ENCODE data around the gene SOX5.
A peak's percentile ranks its signal among the peaks of the same experiment; 100 is the strongest.

Gene SOX5

DNA sequence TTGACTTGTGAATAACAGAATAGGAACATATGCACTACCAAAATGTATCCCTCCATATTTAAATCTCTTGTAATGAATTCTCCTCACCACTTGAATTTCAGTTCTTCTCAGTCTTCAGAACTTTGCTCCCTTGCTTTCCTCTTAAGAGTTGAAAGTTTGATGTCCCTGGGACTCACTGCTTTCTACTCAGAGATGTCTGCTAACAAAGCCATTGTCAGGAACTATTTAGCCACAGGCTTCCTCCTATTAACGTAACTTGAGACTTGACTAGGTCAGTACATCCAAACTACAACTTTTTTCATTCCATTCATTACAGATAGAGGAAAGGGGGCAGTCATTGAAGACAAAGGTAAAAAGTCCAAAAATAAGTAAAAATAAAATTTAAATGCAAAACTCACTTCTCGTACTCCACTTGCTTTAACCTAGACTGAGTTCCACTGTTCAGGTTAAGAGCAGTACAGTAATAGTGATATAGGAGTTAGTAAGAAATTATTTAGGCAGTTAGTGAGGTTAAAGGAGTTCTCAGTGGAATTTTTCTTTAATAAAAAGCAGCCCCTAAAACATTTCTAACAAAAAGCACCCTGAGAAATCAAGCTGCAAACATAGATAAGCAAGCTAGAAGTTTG lies 364.2 kb downstream of the SOX5 start:
- no peak for DNase-seq

DNA sequence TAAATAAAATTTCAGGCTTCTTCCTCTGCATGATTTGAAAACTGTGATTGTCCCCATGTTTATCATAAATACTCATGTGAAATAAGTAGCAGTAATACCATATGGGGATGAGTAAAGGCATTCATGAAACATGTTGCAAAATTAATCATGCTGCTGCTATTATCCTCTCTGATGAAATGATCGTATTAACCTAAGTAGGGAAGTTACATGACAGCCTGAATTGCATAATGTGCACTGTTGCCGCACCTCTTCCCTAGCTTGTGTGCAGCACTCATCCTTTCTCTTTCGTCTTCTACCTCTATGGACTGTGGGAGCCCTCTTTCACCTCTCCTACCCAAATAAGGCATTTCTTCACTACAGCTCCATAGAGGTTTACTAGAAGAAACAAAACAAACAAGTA lies 367.6 kb downstream of the SOX5 start:
- no peak for DNase-seq

DNA sequence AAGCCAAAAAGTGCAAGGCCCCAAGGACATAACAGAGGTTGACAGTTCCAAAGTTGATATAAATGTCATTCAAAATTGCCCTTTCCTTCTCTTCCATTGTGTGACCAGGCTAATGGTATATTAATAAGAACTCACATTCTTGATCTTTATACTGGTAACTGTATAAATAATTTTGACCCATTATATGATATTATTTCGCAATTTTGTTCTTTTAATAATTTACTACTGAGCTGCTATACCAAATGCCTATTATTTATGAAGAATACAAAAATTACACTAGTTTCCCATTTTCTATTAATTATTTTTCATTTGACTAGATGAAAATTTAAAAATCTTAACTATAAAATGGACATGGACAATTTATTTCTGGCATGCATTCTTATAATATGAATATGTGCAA lies 370.2 kb downstream of the SOX5 start:
- no peak for DNase-seq

DNA sequence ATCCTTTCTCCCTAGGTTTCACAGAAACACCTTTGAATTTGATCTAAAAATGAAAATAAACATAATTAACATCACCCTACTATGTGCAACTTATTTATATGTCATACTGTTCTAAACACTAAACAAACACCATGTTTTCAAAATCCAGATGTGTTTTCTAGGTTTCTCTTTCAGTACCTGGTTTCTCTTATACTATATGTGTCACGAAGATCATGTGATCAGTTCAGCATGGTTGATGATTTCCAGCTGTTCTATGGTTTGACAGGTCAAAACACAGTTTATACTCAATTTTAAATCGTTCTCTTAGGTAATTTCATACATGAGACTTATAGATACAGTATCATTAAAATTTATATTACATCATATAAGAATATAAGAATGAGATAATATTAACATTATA lies 373.1 kb downstream of the SOX5 start:
- no peak for DNase-seq

DNA sequence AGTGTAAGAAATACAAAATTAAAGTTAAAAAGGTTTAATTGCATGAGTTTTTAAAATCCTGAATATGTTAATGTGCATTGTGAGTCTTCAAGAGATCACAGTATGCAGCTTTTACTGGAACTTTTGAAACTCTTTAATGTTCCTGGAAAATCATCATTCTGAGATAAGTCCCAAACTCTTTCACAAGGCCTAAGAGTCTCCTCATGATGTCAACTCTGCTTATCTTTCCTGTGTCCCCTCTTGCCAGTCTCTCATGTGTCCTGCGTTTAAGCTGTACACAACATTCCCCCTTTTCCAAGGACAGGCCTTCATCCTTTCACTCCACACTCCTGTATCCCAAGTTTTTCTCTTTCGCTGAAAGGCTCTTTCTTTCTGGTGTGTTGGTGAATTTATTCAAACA lies 380.1 kb downstream of the SOX5 start:
- no peak for DNase-seq

DNA sequence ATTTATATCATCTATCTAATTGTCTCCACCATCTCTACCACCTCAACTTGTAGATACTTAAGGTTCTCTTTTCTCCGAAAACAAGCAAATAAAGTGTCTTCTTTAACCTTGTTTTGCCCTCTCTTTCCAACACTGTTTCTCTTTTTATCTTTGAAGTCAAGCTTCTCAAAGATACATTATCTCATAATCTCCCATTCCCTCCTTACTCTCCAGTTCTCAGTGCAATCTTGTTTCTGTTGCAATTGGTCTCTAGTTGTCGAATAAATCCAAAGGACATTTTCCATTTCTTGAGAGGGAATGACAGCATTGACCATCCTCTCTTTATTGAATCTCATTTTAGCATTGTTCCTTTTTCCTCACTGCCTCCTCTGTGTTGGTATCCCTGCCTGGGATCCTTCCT lies 383.3 kb downstream of the SOX5 start:
- no peak for DNase-seq

DNA sequence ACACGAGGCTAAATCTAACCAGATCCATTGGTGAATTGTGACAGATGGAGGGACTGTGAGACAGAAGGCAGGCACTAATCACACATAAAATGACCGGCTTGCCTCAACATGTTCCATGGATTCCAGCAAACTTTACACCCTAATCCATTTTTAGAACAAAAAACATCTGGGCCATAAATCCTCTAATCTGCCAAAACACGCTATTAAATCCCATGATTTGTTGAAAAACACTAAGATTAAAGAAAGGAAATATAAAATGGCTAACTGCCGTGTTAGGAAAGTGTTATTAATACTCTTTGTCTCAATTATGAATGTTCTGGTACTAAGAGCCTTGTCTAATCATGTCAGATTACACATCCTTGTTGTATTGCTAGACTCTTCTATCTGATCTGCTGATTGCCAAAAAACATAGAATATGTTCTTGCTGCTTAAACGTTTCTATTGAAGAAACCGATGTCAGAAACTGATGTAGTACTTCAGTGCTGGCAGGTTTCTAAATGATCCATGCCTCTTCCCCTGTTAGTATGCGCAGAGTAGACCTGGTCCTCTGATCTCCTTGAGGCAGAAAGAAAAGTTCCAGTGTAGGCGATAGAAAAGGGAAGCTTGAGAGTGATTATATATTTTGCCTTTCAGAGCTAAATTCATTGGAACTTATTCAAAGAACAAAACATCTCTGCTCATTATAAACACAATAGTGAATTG lies 384.9 kb downstream of the SOX5 start:
- no peak for DNase-seq

DNA sequence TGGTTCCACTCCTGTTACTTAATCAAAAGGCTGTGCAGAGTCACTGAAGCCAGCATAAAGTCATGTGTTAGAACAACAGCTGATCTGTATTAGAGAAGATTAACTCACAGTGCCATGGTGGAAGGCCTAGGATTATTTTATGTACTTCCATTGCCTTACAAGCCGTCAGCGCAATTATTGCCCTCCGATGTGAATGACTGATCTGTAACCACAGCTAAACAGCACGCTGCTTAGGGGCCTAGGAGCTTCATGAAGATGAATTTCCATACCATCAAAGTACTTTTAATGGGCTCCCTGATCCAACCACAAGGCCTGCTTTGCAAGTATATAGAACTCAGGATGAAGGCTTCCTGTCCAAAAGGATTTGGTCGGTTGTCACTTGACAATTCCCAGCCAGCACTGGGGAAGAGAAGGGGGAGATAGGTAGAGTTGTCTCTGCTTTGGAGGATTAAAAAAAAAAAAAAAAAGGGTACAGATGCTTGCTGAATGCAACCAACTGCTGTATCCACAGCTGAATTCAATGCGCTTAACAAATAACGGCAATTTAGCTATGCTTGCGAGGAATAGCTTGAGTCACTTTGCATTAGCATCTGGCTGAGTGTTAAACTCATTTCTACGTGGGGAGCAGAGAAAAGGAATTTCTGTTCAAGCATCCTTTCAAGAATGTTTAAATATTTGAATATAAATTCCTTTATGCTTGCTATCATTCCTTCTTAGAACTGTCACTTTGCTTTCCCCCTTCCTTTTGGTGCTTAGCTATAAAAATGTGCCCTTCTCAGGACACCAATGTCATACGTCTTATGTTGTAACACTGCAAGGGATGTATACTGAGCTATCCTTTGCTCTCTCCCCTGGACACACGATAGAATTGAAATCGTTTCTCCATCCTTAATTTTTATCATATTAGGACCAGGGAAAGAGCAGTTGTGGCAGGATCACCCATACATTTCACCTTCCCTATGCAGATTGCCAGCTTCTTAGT lies 387.8 kb downstream of the SOX5 start:
- DNase-seq, result no peak

DNA sequence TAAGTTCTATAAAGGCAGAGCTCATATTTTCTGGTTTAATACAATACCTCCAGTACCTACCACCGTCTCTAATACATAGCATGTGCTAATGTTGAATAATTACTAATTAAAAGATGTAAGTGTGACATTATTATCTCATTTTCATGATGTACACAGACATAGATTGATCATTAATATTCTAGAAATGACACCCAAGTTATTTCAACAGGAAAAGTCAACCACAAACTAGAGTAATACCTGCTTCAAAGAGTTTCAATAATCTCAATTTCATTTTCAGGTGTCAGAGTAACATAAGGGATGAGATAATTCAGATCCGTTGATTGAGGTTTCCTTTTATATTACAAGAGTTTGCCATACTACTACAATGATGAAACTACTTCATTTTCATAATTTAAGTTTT lies 388.9 kb downstream of the SOX5 start:
- DNase-seq, result no peak

DNA sequence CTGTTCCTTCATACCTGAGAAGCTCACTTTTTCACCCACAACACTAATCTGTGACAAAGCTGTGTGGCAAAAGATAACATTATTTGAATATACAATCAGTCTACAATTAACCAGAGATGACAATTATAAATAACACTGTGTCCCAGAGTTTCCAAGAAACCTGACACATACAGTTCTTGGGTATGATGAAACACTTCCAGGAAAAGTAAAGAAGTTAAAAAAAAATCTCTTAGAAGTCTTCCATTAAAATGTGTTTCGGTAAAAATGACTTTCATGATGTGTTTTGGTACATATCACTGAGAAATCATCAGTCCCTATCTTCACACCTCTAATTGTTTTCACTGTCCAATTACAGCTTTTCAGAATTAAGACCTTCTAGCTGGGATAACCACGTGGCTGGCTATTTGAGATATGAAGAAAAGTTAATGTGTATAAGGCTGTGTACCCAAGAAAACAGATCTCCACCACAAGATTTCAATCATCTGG lies 390.2 kb downstream of the SOX5 start:
- peak; percentile 34 for DNase-seq

DNA sequence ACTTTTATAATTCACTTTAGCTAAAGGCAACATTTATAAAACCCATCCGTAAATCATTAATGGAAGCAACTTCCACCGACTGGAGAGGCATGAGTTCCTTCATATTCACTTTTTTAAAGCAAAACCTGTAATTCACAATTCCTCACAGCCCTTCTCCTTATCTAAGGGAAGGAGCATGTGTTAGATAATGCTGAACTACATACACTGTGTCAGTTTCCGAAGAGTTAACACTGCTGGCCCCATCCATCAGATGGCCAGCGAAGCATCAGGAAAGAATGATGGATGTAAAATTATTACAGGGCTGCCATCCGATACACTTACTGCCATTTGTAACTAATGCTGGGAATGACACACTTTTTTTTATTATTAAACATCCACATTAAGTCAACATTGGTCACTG lies 392.8 kb downstream of the SOX5 start:
- no peak for DNase-seq

DNA sequence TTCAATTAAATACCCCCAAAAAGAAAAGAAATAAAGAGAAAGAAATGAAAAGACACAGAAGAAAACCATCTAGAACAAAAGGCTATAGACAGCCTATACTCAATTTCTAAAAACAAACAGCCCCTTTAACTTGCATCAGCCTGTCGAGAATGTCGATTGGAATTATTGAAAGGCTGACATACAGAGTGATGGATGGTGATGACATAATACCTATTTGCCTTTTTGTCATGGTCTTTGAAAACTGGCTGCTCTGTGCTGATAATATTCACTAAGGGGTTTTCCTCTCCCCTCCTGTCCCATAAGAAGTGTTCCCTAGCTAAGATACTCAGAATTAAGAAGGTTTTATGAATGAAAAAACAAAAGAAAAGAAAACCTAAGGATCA lies 393.7 kb downstream of the SOX5 start:
- DNase-seq, result no peak

DNA sequence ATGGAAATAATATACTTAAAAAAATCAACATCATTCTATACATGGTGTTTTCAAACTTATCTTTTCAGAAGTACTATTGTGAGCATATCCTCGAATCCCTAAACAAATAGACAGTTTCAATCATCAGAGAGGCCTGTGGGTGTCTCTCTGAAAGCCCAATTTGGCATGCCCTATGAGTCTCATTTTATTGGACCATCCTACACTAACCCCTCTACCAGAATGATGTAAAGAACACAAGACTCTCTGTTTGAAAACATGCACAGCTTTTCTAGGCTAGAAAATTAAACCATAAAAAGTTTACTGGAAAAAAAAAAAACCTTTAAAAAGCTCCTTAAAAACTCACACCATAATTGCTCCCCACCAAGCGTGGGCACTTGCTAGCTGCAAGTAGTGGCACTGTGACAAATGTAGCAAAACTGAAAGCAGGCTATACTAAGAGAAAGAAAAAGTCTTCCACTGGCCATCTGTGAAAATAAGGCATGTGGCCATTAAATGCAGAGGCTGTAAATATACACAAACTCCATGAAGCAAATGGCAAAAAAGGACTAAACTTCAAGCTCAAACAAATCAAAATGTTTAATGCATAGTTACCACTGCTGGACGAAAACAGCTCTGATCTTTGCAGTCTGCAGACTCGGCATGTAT lies 394.2 kb downstream of the SOX5 start:
- DNase-seq, result no peak

DNA sequence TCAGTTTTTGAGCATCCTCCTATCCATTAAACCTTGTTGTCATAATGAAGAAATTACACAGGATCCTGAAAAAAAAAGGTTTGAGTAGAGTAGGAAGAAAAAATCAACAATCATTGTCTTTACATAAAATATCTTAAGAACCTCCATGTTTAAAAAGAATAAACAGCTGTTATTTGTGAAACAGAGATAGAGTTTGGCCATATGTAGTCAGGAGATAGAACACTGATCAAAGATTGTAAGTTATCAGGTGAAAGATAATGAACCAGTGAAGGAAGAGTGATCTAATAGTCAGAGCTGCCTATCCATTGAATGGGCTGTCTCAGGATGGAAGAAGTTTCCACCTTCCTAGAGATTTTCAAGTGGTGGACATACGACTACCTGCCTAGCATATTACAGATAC lies 397.1 kb downstream of the SOX5 start:
- no peak for DNase-seq

DNA sequence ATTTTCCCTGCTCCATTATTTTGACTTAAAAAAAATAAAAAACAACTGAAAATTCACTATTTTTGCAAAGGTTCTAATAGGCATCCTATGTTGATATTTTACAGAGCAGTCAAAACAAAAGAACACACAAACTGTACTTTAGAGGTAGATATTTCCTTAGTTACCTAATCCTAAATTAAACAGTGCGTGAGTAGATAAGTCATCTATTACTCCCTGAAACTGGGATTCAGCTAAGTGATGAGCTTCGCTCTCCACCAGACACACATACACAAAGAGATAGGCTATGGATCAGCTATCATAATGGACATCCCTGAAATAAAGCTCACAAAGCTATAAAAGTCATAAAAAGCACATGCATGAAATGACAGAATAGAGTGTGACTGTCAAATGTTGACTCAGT lies 398.7 kb downstream of the SOX5 start:
- no peak for DNase-seq

DNA sequence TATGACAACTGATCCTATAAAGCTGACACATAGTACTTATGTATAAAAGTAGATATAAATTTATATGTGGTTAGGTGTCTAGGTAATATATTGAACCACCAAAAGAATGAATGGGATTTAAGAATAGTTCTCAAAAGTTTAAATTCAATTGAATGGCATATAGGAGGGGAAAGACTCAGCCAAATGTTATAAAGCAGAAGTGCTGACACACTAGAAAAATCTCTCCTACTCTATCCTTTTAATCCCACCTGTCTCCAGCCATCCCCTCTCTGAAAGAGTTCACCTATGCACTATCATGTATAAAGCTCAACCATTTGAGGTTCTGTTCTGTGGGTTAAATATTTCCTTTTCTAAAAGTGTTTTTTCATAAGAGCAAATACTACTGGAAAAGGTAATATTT lies 400.7 kb downstream of the SOX5 start:
- DNase-seq, result no peak

DNA sequence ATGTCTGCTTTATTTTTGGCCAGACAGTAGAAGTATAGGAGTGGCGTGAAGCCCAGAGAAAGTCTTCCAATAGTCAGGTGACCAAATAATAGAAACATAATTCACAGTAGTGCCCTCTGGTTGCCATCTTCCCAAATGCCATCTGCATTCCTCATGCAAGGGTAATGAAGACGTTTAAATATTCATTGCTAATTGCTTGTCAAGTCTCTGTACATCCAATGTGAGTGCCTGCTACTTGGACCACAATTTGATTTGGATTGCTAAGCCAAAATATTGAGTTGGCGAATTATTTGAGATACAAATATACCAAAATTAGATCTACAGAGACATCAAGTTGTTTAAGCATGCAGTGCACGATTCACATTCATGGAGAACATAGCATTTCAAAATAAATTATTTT lies 402.7 kb downstream of the SOX5 start:
- no peak for DNase-seq

DNA sequence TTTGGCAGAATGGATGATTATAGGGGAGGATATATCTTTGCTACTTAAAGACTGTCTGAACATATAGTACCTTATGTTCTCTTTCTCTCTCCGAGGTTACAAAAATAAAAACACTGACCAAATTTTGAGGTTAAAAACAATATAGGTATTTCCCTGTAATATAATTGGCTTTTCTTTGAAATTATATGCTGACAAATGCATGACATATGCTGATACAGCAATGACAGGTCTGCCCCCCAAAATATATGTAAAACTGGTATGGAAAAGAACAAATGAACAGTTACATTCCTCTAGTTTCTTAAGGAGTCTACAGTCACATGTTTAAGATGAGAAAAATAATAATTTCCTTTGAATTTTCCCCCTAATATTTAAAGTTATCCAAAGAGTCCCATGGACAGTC lies 405.7 kb downstream of the SOX5 start:
- no peak for DNase-seq

DNA sequence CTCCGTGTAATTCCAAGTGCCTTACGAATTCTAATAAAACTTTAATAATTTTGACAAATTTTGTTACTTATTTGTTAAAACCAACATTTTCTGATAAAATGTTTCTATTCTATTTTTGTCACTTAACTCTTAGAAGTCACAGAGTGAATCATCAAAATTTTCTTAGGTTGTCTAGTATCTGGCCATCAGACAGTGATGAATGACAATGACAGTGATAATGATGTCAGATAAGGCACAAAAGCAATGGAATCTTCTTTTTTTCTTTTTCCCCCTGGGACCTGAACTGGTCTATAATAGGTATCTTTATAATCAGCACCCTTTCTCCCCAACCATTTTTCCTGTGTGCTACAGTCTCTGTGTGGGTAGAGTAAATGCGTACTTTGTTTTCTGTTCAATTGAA lies 407.3 kb downstream of the SOX5 start:
- DNase-seq, result no peak

DNA sequence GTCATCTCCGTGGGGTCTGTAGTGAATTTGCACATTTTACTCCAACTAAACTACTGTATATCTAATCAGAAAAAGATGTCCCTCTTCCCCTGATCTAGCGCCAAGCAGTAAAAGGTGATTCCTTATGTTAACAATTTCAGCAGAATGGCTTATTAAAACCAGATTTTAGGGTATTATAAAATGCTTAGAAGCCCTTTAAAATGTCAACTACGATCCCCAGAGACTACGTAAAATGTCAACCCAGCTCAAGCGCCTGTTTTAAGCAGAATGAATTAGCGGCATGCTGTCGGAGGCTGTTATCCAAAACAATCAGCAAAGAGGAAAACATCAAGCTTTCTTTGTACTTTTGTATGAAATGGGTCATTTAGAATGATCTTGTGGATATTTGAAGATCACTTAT lies 408.9 kb downstream of the SOX5 start:
- no peak for DNase-seq

DNA sequence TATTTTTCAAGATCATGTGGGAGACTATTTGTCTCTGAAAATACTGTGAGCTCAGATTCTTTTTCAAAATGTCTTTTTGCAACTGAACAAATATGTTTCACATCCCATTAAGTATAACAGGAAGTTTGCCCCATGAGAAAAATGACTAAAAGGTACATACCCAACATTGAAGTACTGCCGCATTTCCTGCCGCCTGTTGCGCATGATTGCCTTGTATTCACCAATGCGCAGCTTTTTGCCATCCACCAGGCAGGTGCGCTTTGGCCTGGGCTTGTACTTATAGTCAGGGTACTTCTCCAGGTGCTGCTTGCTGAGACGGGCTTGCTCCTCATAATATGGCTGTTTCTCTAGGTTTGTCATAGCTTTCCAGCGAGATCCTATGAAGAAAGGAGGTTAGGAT lies 413.2 kb downstream of the SOX5 start:
- no peak for DNase-seq

DNA sequence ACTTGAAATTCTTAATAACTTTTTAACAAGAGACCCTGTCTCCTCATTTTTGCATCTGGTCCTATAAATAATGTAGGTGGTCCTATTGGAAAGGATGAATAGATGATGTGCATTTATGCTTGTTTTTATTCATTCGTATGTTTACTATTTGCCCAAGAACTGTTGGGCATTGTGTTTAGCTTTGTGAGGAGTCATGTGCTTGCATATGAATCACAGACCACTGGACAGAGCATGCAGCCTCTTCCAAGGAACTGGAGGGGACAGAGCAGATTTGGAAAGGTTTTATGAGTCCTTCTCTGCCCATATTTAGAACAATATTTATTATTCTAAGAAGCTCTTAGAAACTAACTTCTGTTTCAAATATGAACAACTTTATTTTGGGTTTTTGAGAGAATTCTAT lies 414.0 kb downstream of the SOX5 start:
- no peak for DNase-seq

DNA sequence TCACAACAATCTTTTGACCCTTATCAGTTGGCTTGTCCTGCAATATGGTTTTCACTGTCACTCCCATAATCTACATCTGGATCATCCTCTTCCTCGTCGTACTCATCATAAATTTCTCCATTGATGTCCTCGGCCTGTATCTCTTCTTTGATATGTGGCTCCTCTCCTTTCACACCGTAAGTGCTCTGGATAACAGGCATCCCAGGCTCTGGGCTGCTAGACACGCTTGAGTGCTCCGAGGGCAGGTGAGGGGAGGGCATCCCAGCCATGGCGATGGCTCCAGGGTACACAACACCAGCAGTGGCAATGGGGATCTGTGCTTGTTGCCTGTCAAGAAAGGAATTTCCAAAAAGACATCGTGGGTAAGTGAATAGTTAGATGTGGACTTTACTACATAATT lies 415.3 kb downstream of the SOX5 start:
- no peak for DNase-seq
